IMR-90 (cell line): ENCODE data around the gene RNF114. TPM values are rescaled to one million over a fixed set of nuclear protein-coding genes. Genes with fewer than 3 reads are reported as not detected.

Experiments used
- BHLHE40 ChIP-seq: fragments of 150-350 bp; IDR thresholded peaks from 2 replicates; pipeline ENCODE4 v1.6.1; 2016; ENCODE audit warnings: mild to moderate bottlenecking, low read depth, low read length
- MXI1 ChIP-seq: IDR thresholded peaks from 2 replicates; pipeline ENCODE4 v1.6.1; 2012; ENCODE audit warnings: low read depth, mild to moderate bottlenecking, low read length, moderate library complexity, borderline replicate concordance
- POLR2A ChIP-seq: IDR thresholded peaks from 2 replicates; pipeline ENCODE4 v1.6.1; 2012; ENCODE audit warnings: mild to moderate bottlenecking, low read depth, low read length
- polyA plus RNA-seq, 3 experiments: library from polyadenylated mRNA; depleted of rRNA; stranded (reverse); fragments of >200 nt; gene quantifications; 2 replicates each; pipeline ENCODE4 v1.2.3, GENCODE V29; 2012; ENCODE audit warnings: low replicate concordance in 1 of 3
- total RNA-seq: library from RNA; depleted of rRNA; stranded (reverse); fragments of >200 nt; gene quantifications from 2 replicates; pipeline ENCODE4 v1.2.3, GENCODE V29; 2012

RNF114 gene
- total and polyA plus RNA-seq, 2 of the 4 experiments (the other 2 are of a cell fraction): 44.6 to 62.3 TPM

GRCh38 chr20:49887251-49888211, 48.7 kb upstream of the RNF114 start (continued):
- no peak for TF ChIP-seq POLR2A
- no peak for TF ChIP-seq MXI1
- no peak for TF ChIP-seq BHLHE40
